ENCODE data around the gene SLC22A4. TPM values are rescaled to one million over a fixed set of nuclear protein-coding genes. Genes with fewer than 3 reads are reported as not detected.

The SLC22A4 gene
- total RNA-seq, 1 donor from 2014 or later = not detected

DNA sequence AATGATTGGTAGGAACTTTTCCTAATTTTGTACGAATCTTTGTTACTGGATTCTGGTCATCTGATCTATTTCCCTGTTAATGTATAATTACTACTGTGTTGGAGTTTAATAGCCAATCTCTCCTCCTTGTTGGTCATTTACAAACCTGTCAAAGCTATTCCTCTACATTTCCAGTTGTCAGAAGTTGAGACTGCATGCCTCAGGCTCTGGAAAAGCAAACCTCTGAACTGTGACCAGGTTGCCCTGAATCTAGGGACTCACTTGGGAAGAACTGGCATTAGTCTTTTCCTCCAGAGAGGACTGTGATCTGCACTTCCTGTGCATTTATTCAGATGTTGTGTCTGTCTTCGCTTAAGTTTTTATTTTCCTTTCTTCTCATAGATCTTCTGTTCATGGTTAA is 20.6 kb upstream of the SLC22A4 start:
- ChIA-PET CTCF (interaction anchor here (1.1 to 2.8 kb wide), 4 partner anchors 9 to 227 kb away, joined by 3 to 13 read pairs (median 5); no protein-coding TSS in a partner anchor), POLR2A (no interaction called here)
- H3K9me3 Mint-ChIP-seq = no peaks in the 10 kb centered on the region
- no peak for TF ChIP-seq CTCF (IDR thresholded peaks at IDR 0.05)
- H3K36me3 Mint-ChIP-seq (ENCODE audit: low read depth) = no peaks in the 10 kb centered on the region
- ATAC-seq (ENCODE audit: low read depth) (no peak), DNase-seq (no peak)
- H3K4me3 Mint-ChIP-seq = no peak overlapping the region
- H3K4me1 Mint-ChIP-seq = peaks cover 12% of the 10 kb centered on the region
- intact Hi-C loops (cut with micrococcal nuclease) = no loop called here
- H3K27ac Mint-ChIP-seq = no peak overlapping the region
- H3K27me3 Mint-ChIP-seq = peaks cover 11% of the 10 kb centered on the region

GRCh38 chr5:132274050-132274792 is 20.0 kb upstream of the SLC22A4 start:
- ATAC-seq (ENCODE audit: low read depth) = no peak
- H3K27ac Mint-ChIP-seq = no peak overlapping the region

DNA sequence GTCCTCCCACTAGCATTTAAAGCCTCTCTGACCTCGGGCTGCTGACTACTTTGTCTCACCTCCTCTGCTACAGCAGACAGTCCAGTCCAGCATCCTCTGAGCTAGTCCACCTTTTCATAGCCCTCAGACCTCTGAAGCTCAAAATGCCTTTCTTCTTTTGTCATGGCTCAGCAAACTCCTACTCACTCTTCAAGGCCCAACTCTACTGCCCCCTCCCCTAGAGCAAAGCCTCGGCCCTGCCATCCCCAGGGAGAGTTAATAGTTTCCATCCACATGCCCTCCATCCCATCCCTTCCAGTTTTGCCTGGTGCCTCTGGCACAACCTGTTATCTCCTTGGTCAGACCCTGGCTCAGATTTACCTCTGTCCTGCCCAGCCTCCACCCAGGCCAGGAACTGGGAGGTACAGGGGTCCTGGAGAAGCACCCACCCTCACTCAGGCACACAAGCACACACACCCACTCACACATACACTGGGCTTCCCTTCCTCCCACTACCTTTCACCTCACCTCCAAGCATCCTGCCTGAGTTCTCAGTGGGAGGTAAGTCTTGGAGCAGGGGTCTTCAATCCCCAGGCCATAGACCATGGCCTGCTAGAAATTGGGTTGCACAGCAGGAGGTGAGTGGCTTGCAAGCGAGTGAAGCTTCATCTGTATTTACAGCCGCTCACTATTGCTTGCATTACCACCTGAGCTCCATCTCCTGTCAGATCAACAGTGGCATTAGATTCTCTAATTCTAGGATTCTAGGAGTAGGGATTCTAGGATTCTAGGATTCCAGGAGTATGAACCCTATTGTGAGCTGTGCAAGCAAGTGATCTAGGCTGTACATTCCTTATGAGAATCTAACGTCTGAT is 18.6 kb upstream of the SLC22A4 start:
- peaks cover 13% of the 10 kb centered on the region for H3K4me1 Mint-ChIP-seq
- H3K4me3 Mint-ChIP-seq = no peak overlapping the region
- peaks cover 11% of the 10 kb centered on the region for H3K27me3 Mint-ChIP-seq
- intact Hi-C loops (cut with micrococcal nuclease) = no loop called here
- DNase-seq (no peak), ATAC-seq (ENCODE audit: low read depth) (no peak)
- H3K9me3 Mint-ChIP-seq = no peaks in the 10 kb centered on the region
- no peak overlapping the region for H3K27ac Mint-ChIP-seq
- H3K36me3 Mint-ChIP-seq (ENCODE audit: low read depth) = no peaks in the 10 kb centered on the region
- CTCF ChIA-PET = no interaction called here
- POLR2A ChIA-PET = no interaction called here
- TF ChIP-seq CTCF (IDR thresholded peaks at IDR 0.05) = no peak

More at GRCh38 chr5:132274050-132274792, 20.0 kb upstream of the SLC22A4 start:
- Mint-ChIP-seq H3K27me3 (peaks cover 11% of the 10 kb centered on the region), H3K4me3 (no peak overlapping the region), H3K9me3 (no peaks in the 10 kb centered on the region), H3K36me3 (ENCODE audit: low read depth) (no peaks in the 10 kb centered on the region), H3K4me1 (peaks cover 12% of the 10 kb centered on the region)
- intact Hi-C loops (cut with micrococcal nuclease) = no loop called here
- no peak for TF ChIP-seq CTCF (IDR thresholded peaks at IDR 0.05)
- ChIA-PET CTCF (interaction anchor here (1.6 to 2.8 kb wide), 2 partner anchors 10 to 227 kb away, joined by 4 to 13 read pairs; no protein-coding TSS in a partner anchor), POLR2A (no interaction called here)
- DNase-seq = no peak

DNA sequence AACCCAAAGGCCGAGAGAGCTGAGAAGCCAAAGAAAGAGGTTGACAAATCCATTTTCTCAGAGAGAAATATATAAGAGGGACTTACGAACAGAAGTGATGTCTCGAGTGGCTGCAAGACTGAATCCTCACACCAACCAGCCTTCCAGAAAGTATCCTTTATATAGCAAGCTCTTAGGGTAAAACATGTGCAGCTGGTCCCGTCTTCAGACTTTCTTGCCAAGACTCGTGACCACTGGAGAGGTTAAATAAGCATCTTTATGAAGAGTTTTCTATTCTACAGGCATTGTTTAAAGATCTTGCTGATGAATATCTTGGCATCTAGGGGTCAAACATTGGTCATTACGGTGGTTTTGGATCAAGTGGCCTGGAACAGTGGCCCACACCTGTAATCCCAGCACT is 16.9 kb upstream of the SLC22A4 start:
- H3K4me1 Mint-ChIP-seq = peaks cover 9% of the 10 kb centered on the region
- no peak overlapping the region for H3K4me3 Mint-ChIP-seq
- no peak overlapping the region for H3K27ac Mint-ChIP-seq
- no peak for TF ChIP-seq CTCF (IDR thresholded peaks at IDR 0.05)
- H3K36me3 Mint-ChIP-seq (ENCODE audit: low read depth) = no peaks in the 10 kb centered on the region
- ChIA-PET CTCF (no interaction called here), POLR2A (no interaction called here)
- H3K9me3 Mint-ChIP-seq = no peaks in the 10 kb centered on the region
- DNase-seq (no peak), ATAC-seq (ENCODE audit: low read depth) (no peak)
- H3K27me3 Mint-ChIP-seq = peaks cover 9% of the 10 kb centered on the region
- intact Hi-C loops (cut with micrococcal nuclease) = no loop called here
